GM19328 (cell line): ENCODE data around the gene ZNF217.
"Not testable (repeated sequence)": the region's sequence is repeated elsewhere in the genome, so short reads cannot be mapped to it uniquely, and the experiment has no call there.

Experiments
- ATAC-seq: cut with Tn5 transposase; IDR thresholded peaks from one replicate; pipeline ENCODE4 v1.9.1; 2021; ENCODE audit warnings: mild to moderate bottlenecking, moderate library complexity; ENCODE audit not compliant: unreplicated experiment

ZNF217 gene

DNA sequence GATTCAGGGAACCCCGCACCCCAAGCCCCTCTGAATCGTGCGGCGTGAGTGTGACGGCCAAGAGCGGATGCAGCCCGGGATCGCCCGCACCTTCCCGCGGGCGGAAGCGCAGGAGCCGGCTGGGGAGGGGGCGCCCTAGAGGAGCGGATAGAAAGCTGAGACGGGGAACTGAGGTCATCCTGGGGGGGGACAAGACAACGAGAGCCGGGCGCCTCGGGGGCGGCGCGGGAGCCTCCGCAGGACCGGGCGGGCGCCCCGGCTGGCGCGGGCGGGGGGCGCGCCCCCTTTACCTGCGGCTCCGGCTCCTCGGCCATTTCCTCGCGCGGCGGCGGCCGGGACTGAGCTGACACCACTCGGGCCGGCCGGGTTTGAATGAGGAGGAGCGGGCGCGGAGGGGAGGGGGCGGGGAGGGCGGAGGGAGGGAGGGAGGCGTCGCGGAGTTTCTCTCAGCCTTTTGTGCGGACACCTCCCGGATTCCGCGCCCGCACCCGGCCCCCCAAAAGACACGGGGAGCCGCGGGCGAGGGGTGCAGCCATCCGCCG, at the start of gene ZNF217:
Gene ZNF217, minus strand, starts transcription at position 374 of the 542 bp plus-strand sequence. CDS start 11,013 bp downstream, outside the sequence.
- ATAC-seq, result peak; percentile 21

DNA sequence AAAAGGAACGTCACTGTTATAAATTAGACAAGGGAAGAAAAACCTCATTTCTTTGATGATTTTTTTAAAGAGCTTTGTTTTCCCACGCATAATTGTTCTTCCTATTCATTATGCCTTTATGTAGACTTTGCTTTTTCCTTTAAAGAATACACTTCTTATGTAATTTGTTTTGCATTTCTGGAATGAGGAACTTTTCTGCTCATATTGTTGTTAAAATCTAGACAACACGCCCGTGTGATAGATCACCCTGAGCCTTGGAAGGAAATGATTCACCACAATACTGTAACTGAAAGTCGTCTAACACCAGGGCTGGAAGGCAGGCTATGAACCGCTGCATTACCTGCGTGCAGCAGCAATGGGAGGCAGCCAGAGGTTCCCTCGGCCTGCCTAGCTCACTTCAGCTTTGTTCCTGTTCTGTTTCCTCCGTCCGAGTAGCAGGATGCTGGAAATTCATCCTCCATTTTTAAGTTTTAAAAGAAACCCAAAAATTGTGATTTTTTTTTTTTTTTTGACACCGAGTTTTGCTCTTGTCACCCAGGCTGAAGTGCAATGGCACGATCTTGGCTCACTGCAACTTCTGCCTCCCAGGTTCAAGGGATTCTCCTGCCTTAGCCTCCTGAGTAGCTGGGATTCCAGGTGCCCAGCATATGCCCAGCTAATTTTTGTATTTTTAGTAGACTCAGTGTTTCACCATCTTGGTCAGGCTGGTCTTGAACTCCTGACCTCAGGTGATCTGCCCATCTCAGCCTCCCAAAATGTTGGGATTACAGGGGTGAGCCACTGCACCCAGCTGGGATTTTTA, 49.6 kb upstream of the ZNF217 start:
- peak; percentile 93 for ATAC-seq

DNA sequence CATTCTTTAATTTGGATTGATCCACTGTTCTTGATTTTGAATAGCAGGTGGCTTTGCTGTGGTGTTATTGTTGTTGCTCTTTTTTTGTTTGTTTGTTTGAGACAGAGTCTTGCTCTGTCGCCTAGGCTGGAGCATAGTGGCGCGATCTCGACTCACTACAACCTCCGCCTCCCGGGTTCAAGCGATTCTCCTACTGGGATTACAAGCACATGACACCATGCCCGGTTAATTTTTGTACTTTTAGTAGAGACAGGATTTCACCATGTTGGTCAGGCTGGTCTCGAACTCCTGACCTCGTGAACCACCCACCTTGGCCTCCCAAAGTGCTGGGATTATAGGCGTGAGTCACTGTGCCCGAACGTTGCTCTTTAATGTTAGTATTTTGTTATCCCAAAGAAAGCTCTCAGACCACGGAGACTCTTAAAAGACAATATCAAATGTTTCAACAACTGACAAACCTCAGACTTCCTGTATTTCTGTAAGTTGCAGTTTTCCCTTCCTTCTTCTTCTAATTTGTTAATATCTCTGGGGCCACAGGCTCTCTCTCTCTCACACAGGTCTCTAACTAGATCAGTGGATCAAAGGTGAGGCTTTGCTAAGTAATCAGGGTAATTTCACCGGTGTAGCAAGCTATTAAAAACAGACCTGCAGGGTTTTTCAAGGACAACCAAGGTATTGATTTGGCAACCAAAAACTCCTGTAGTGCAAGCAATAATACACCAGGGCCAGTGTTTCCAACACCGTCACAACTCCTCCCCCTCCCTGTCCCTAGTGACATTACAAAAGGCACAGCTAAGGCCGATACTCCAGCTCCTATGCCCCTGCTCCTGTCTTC, 48.8 kb upstream of the ZNF217 start:
- peak; percentile 42 for ATAC-seq

DNA sequence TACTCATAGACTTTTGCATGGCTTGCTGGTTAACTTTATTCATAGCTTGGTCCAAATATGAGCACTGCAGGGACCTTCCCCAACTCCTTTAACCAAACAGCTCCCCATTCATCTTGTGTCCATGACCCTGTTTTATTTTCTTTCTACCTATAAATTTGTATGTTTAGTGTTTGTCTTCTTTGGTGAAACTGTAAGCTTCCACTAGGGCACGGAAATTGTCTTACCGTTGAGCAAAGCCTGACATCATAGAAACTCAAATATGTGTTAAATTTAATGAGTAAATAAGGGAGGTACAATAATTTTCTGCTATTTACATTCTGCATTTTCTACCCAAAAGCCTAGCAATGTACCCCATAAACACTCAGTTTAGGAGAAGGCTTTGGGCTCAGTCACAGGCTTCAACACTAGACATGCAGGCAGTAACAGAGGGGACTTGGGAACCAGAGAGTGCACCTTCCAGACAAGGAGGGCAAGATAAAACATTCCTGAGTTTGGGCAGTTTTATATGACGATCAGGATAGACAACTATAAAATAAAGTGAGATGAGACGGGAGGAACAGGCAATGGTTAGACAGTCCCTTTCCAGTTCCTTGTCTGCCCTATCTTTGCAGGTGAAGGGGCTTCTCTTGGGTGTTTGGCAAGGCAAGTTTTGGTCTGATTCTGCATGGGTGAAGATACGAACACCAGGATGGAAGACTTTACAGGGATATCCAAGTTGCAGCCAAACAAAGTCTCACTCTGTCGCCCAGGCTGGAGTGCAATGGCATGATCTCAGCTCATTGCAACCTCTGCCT, 46.2 kb upstream of the ZNF217 start:
- no peak for ATAC-seq

DNA sequence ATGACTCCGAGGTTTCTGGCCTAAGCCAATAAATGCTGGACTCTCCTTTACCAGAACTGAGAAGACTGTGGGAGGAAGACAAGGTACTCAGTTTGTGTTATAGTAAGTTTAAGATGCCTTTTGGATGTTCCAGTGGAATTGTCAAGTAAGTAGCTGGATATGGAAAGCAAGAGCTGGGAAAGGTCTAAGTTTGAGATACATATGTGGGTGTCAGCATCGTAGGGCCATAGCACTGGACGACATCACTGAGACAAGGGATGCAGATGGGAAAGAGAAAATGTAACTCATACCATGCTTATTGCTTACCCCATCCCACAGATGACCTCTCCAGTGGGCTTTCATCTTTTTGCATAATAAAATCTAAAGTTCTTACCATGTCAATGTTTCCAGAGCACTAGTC, 45.5 kb upstream of the ZNF217 start:
- no peak for ATAC-seq

DNA sequence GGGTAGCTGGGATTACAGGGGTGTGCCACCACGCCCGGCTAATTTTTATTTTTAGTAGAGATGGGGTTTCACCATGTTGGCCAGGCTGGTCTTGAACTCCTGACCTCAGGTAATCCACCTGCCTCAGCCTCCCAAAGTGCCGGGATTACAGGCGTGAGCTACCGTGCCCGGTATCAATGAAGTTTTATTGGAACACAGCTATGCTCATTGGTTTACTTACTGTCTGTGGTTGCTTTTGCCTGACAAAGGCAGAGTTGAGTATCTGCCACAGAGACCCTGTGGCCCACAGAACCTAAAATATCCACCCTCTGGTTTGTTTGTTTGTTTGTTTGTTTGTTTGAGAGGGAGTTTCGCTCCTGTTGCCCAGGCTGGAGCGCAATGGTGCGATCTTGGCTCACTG, 43.7 kb upstream of the ZNF217 start:
- not testable (repeated sequence) for ATAC-seq

DNA sequence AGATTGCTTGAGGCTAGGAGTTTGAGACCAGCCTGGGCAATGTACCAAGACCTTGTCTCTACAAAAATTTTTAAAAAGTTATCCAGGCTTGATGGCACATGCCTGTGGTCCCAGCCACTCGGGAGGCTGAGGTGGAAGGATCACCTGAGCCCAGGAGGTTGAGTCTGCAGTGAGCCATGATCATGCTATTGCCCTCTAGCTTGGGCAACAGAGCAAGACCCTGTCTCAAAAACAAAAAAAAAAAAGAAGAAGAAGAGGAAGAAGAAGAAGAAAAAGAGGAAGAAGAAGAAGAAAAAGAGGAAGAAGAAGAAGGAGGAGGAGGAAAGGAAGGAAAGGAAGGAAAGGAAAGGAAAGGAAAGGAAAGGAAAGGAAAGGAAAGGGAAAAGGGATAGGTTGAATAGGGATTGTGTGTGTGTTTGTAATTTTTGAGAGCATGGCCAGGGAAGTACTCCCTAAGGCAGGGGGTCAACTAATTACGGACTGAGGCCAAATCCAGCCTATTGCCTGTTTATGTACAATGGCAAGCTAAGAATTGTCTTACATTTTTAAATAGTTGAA, 43.0 kb upstream of the ZNF217 start:
- no peak for ATAC-seq

DNA sequence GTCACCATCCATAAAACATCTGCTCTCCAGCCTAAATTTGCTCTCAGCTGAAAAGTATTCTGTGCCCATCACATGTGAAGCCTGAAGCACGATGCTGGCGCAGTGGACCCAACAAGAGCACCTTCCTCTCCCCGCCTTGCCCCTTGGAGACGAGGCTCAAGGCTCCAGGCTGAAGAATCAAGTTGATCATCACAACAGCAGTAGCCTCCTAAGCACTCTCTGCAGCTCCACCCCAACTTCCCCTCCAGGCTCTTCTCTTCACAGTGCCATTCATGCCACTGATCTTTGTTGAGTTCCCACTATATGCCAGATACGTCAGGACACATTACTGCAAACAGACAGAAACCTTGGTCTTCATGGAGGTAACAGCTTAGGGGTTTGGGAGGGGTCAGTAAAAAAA, 41.6 kb upstream of the ZNF217 start:
- no peak for ATAC-seq

DNA sequence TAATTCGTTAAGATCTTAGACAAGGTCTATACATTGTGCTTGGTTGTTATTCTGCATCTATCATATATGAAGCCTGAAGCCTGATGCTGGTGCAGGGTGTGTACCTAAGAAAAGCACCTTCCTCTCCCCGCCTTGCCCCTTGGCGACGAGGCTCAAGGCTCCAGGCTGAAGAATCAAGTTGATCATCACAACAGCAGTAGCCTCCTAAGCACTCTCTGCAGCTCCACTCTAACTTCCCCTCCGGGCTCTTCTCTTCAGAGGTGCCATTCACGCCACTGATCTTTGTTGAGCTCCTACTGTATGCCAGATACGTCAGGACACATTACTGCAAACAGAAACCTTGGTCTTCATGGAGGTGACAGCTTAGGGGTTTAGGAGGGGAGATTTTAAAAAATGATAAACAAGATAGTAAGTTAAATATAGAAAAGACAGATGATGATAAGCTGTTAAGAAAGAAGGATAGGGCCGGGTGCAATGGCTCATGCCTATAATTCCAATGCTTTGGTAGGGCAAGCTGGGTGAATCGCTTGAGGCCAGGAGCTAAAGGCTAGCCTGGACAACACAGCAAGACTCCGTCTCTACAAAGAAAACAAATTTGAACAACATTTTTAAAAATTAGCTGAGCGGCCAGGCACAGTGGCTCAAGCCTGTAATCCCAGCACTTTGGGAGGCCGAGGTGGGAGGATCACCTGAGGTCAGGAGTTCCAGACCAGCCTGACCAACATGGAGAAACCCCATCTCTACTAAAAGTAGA, 38.4 kb upstream of the ZNF217 start:
- no peak for ATAC-seq

DNA sequence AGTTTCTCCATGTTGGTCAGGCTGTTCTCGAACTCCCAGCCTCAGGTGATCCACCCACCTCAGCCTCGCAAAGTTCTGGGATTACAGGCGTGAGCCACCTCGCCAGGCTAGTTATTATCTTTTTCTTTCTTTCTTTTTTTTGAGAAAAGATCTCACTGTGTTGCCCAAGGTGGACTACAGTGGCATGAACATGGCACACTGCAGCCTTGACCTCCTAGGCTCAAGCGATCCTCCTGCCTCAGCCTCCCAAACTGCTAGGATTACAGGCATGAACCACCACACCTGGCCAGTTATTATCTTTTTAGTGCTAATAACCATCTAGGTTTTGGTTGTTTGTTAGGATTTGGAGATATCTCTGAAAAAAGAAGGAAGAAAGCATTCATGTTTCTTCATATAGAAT, 35.8 kb upstream of the ZNF217 start:
- ATAC-seq, result no peak

DNA sequence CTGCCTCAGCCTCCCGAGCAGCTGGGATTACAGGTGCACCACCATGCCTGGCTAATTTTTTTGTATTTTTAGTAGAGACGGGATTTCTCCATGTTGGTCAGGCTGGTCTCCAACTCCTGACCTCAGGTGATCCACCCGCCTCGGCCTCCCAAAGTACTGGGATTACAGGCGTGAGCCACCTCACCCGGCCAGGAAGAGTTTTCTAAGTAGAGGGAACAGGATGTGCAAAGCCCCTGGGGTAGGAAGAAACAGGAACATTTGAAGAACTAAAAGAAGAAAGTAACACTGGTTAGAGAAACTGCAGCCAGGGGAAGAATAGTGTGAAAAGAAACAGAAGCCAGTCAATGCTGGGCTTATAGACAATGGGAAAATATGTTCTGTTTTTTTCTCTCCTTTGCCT, 35.1 kb upstream of the ZNF217 start:
- not testable (repeated sequence) for ATAC-seq

DNA sequence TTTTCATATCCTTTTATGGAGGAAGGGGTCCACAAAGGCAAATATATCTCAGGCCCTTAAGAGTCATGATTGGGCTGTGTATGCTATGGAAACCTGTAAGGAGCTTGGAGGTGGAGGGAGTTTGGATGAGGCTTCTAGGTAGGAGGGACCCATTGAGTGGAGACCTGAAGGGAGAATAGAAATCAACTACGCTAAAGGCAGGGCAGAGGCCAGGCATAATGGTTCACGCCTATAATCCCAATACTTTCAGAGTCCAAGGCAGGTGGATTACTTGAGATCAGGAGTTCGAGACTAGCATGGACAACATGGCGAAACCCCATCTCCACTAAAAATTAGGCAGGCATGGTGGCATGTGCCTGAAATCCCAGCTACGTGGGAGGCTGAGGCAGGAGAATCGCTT, 34.4 kb upstream of the ZNF217 start:
- no peak for ATAC-seq

DNA sequence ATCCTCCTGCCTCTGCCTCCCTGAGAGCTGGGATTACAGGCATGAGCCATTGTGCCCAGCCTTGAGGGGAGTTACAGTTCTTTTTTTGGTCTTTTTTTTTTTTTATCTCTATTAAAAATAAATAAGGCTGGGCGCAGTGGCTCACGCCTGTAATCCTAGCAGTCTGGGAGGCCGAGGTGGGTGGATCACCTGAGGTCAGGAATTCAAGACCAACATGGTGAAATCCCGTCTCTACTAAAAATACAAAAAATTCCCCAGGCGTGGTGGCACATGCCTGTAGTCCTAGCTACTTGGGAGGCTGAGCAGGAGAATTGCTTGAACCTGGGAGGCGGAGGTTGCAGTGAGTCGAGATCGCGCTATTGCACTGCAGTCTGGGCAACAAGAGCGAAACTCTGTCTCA, 33.4 kb upstream of the ZNF217 start:
- not testable (repeated sequence) for ATAC-seq

DNA sequence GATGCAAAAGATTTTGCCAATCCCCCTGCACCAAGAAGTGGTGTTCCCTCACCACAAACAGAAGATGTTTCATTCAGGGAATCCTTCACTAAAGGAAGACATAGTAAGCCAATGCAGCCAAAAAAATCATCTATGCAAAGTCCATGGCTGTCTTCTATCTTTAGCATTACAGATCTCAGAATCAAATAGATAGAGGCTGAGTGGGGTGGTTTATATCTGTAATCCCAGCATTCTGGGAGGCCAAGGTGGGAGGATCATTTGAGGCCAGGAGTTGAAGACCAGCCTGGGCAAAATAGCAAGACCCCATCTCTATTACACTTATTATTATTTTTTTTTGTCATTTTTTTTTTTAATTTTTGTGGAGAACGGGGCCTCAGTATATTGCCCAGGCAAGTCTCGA, 32.9 kb upstream of the ZNF217 start:
- ATAC-seq, result no peak

DNA sequence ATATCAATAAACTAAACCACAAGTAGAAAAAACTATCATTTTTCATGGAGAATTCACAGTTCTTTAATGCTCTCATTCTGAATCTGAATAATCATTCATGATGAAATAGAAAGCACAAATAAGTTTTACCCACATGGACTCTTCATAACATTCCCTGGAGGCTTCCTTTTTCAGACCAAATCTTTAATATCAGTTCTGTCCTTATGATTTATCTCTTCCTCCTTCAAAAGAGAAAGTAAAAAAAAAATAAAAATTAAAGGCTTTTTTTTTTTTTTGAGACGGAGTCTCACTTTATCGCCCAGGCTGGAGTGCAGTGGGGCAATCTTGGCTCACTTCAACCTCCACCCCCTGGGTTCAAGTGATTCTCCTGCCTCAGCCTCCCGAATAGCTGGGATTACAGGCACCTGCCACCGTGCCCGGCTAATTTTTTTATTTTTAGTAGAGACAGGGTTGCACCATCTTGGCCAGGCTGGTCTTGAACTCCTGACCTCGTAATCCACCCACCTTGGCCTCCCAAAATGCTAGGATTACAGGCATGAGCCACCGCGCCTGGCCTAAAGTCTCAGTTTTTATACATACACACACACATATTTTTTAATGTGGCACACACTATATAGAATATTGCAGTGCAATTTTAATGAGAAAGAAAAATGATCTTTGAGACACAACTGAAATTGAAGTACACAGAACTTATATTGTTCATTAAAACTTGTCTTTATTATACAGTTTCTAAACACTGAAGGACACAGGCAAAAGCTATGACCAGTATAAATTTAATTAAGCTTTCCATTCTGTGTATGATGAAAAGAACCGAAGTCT, 31.9 kb upstream of the ZNF217 start:
- no peak for ATAC-seq

DNA sequence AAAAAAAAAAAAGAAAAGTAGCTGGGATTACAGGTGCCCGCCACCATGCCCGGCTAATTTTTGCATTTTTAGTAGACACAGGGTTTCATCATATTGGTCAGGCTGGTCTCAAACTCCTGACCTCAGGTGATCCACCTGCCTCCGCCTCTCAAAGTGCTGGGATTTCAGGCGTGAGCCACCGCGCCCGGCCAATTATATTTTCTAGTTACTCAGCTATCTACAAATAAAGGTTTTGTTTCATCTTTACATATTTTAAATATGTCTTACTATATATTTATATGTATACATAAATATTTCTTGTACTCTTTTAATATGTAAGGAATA, 31.2 kb upstream of the ZNF217 start:
- not testable (repeated sequence) for ATAC-seq

DNA sequence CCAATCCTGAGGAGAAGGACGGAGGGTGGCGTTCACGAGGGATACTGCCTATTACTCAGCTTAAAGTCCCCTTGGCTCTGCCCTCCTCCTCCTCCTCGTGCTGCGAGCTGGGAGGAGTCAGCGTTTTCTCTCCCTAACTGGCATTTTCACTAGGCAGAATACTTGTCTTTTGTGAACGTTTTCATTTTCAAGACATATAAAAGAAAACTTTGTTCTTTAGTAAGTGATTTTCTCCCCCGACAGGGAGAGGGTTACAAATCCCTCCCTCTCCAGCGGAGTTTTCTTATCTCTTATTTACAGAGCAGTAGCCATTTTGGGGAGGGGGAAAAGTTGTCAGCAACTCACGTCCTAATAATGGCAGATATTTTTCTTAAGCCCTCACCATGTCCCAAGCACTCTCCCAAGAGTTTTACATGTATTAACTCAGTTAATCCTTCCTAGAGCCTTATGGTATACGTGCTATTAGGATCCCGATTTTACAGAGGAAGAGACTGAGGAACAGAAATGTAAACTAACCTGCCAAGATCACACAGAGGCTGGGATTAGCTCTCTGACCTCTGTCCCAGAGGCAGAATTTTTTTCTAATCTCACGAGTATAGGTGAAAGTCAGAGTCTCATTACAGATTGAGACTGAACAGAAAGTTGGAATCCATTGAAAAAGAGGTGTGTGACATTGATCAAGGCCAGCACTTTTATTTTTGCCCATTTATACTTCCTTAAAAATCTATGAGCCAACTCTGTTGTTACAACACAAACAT, 30.0 kb upstream of the ZNF217 start:
- ATAC-seq, result no peak

DNA sequence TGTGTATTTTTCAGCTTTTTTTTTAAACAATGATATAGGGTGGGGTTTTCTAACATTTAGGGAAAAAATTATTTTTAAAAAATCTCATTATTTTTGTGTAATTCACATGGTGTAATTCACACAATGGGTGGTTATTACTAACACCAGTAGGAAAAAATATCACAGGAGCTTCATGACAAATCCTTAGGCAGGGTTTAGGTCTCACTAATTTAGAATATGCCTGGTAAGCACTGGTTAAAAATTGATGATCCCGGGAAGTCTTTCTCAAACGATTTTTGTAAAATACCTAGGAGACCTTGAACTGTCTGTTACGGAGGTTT, 29.5 kb upstream of the ZNF217 start:
- no peak for ATAC-seq
